Germinal center (tissue), 1 donor: ENCODE measurements around the gene KAT6B.

Source experiments
- DNase-seq: peaks from one replicate; pipeline ENCODE4 v3.0.0; 2012; ENCODE audit warnings: mixed read lengths, low spot score

KAT6B gene

GRCh38 chr10:74824184-74824899 lies 2.1 kb upstream of the KAT6B start:
- DNase-seq, result no peak

- peak; percentile 65 for DNase-seq
Measured at GRCh38 chr10:74824900-74825370, 1.5 kb upstream of the KAT6B start.

- DNase-seq, result no peak
Measured at GRCh38 chr10:74825371-74826141, 844 bp upstream of the KAT6B start.

GRCh38 chr10:74827045-74827441 lies 643 bp downstream of the KAT6B start:
- no peak for DNase-seq

- no peak for DNase-seq
Measured at GRCh38 chr10:74827694-74828093, 1.3 kb downstream of the KAT6B start.

GRCh38 chr10:74828946-74829345 lies 2.5 kb downstream of the KAT6B start:
- no peak for DNase-seq

GRCh38 chr10:74831518-74832120 lies 5.2 kb downstream of the KAT6B start:
- DNase-seq, result no peak

- no peak for DNase-seq
Measured at GRCh38 chr10:74835963-74836362, 9.6 kb downstream of the KAT6B start.

GRCh38 chr10:74836877-74837276 lies 10.5 kb downstream of the KAT6B start:
- DNase-seq, result no peak

- DNase-seq, result no peak
Measured at GRCh38 chr10:74837743-74838142, 11.3 kb downstream of the KAT6B start.

GRCh38 chr10:74839708-74840107 lies 13.3 kb downstream of the KAT6B start:
- DNase-seq, result no peak

GRCh38 chr10:74841265-74841973 lies 15.0 kb downstream of the KAT6B start:
- no peak for DNase-seq

GRCh38 chr10:74842301-74842954 lies 16.0 kb downstream of the KAT6B start:
- no peak for DNase-seq

GRCh38 chr10:74846958-74847357 lies 20.6 kb downstream of the KAT6B start:
- DNase-seq, result no peak

- DNase-seq, result no peak
Measured at GRCh38 chr10:74851831-74852230, 25.4 kb downstream of the KAT6B start.

- no peak for DNase-seq
Measured at GRCh38 chr10:74852381-74852780, 26.0 kb downstream of the KAT6B start.

GRCh38 chr10:74854610-74855009 lies 28.2 kb downstream of the KAT6B start:
- DNase-seq, result no peak

- DNase-seq, result peak; percentile 6
Measured at GRCh38 chr10:74855027-74855426, 28.6 kb downstream of the KAT6B start.

GRCh38 chr10:74855439-74855838 lies 29.0 kb downstream of the KAT6B start:
- DNase-seq, result no peak

GRCh38 chr10:74856940-74857339 lies 30.5 kb downstream of the KAT6B start:
- DNase-seq, result no peak

GRCh38 chr10:74857586-74857985 lies 31.2 kb downstream of the KAT6B start:
- DNase-seq, result no peak

- no peak for DNase-seq
Measured at GRCh38 chr10:74859546-74859945, 33.1 kb downstream of the KAT6B start.
